Embryonic facial prominence (tissue), 1 donor: Measurements from ENCODE around the gene EVC.

Experiments used
- DNase-seq: peaks from one replicate; pipeline ENCODE4 v3.0.0-alpha.2; 2016; ENCODE audit errors: extremely low spot score

Gene EVC

GRCh38 chr4:5710961-5711478 lies at the start of gene EVC:
TSS of gene EVC (plus strand) at chr4:5711201. CDS start at chr4:5711381, 180 bp downstream.
- peak; percentile 66 for DNase-seq

GRCh38 chr4:5661237-5661636 lies 49.8 kb upstream of the EVC start:
- no peak for DNase-seq

- DNase-seq = no peak
Measured at GRCh38 chr4:5662555-5662954, 48.4 kb upstream of the EVC start.

- no peak for DNase-seq
Measured at GRCh38 chr4:5664778-5665177, 46.2 kb upstream of the EVC start.

DNA sequence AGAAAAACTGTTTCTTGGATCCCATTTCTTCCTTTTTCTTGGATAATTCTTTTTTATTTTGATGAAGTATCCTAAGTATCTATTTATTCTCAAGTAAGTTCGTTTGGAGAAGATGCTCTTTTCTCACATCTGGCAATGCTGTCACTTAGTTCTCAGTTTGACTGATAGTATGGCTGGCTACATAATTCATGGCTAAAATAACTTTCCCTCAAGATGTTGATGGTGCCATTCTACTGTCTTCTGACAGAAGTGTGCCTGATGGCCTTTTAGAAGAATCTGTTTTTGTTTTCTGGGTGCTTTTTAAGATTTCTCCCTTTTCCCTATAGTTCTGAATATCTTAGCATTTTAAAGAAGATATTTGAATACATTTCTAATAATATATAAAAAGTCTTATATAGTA lies 44.3 kb upstream of the EVC start:
- DNase-seq = no peak

DNA sequence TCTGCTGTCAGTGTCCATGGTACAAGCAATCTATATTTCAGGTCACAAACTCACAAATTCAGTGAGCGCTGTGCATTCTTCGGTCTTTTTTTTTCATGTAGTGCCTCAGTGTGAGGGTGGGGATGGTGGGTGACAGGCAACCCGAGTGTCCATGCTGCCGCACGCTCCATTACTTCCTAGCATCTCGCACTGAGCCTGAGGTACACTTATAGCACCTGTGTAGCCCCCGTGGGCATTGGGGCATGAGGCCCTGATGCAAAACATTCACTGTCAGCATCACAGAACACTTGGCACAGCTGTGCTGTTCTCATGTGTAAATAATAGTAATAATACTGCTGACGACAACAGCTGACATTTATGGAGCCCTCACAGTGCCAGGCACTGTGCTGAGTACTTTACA lies 34.2 kb upstream of the EVC start:
- no peak for DNase-seq

GRCh38 chr4:5678977-5679376 lies 32.0 kb upstream of the EVC start:
- DNase-seq = no peak

GRCh38 chr4:5683566-5683965 lies 27.4 kb upstream of the EVC start:
- no peak for DNase-seq

GRCh38 chr4:5685296-5685695 lies 25.7 kb upstream of the EVC start:
- DNase-seq = no peak

GRCh38 chr4:5686338-5686737 lies 24.7 kb upstream of the EVC start:
- DNase-seq = no peak

- DNase-seq = no peak
Measured at GRCh38 chr4:5689065-5689464, 21.9 kb upstream of the EVC start.

- no peak for DNase-seq
Measured at GRCh38 chr4:5691491-5692132, 19.4 kb upstream of the EVC start.

GRCh38 chr4:5693871-5694270 lies 17.1 kb upstream of the EVC start:
- no peak for DNase-seq

DNA sequence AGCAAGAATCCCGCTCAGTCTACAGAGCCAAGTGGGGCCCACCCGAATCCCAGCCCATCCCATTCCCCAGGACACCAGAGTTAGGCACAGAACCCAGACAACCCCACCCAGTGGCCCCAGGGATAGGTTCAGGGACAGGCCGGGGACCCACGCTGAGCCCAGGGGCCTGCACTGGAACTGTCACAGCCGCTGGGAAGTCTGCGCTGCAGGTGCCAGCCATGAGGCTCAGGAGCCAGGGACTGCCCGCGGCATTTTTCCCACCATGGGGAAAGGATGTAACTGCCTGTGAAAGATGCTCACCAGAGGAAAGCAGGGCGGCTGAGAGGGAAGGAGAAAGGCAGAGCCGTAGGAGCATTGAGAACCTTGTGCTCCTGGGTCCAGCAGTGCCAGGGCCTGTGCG lies 14.7 kb upstream of the EVC start:
- no peak for DNase-seq

DNA sequence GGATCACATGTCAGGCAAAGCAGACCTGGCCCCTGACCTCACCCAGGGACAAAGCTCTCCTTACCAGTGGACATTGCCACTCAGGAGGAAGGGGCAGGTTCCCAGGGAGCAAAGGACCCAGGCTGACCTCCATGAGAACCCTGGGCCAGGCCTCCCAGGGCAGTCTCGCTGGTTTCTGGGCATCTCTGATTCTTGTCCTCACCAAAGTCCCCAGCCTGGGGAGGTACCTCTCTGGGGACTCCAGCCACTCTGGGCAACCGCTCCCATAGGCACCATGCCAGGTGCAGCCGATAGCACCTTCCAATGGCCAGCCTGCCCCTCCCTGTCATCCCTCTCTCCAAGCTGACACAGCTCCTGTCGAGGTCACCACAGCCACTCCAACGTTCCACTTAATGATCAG lies 10.5 kb upstream of the EVC start:
- no peak for DNase-seq

DNA sequence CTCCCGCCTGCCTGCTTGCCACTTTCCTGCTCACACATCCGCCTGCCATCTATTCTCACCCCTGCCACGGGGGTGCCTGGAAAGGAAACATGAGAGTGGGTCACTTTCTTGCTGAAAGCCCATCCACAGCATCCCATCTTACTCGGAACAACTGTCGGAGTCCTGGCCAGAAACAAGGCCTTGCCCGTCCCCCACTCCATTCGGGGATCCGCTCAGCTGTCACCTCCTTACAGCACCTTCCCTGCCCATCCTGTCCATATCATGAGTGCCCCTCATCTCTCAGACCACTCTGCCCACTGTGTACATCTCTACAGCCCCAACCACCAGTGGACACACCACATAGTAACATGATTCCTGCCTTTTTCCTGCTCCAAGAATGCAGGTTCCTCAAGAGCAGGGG lies 9.0 kb upstream of the EVC start:
- DNase-seq = no peak

DNA sequence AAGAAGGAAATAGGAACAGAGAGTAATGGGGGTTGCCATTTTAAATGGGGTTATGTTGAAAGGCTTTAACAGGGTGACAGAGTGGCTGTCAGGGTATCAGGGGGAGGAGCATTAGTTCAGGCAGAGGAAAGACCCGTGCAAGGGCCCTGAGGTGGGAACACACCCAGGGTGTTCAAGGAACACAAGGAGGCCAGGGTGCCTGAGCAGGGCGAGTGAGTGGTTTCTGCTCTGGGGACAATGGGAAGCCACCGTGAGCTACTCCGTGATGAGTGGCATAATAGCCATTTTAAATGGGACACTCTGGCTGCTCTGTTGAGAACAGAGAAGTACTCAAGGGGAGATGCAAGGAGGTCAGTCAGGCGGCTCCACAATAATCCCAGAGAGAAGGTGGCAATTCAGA lies 7.2 kb upstream of the EVC start:
- no peak for DNase-seq

- no peak for DNase-seq
Measured at GRCh38 chr4:5704276-5704675, 6.7 kb upstream of the EVC start.

DNA sequence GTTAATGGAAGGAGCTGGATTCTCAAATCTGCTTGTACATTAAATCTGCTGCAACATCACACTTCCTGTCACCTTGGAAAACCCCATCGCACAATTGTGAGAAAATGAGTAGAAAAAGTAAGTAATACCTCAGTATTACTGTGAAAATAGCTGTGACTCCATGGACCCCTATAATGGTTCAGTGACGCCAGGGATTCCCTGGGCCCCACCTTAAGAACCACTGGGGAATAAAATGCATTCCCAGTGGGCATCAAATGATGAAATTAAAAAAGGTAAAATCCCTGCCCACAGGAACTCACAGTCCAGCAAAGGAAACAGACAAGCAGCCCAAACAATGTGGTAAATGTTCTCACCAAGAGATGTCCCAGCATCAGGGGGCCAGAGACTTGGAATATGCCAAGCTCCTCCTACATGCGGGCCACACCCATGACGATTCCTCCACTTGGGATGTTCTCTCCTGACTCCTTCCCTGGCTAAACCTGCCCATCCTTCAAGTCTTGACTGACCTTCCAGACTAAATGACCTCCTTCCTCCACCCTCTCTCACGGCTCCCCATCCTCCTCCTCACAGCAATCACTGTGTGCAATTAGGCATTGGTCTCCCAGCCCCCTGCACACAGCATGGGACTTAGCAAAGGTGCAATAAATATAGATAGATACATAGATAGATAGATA lies 5.2 kb upstream of the EVC start:
- no peak for DNase-seq

DNA sequence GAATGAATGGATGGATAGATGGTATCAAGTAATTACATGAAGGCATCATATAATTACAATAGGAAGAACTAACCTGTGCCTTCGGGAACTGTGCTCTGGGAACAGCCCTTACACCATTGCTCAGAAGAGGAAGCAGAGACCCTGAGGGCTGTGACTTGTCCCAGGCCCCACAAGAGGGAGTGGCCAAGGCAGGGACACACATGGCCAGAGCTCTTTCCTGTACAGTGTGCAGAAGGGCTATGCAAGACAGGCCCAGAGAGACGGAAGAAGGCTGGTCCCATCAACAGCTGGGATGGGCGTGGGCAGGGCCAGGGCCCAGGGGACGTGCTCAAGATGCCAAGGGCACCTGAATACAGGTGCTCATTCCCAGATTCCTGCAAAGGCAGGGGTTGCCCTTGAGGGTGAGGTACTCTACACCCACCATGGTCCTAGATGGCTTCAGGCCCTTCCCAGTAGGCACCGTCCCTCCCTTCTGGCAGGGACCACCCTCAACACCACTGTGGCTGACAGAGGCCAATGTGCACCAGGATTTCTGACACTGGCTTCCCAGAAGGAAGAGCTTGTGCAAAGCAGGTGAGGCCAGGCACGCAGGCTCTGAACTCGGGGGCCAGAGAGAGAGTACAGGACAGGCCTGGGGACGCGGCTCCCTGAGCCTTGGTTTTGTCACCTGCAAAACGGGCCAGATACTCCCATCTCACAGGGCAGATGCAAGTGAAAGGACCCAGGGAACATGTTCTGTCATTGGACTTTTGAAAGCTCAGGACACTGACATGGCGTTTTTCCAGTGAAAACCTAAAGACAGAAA lies 4.3 kb upstream of the EVC start:
- DNase-seq = no peak

DNA sequence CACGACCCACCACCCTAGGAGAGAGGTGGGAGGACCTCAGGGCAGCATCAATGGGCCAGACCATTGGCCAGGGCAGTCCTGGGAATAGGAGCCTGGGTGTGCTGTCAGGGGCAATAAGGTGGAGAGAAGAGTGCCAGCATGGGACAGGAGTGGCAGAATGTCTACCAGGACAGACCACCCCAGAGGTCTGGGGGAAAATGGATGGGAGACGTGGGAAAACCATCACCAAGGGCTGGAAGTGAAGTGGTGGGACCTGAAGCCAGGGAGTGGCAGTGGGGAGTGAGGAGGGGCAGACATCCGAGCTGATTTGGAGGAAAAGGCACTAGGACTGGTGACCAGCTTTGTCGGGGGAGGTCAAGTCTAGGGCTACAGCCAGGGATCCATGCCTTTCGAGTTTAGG lies 3.6 kb upstream of the EVC start:
- DNase-seq = no peak

DNA sequence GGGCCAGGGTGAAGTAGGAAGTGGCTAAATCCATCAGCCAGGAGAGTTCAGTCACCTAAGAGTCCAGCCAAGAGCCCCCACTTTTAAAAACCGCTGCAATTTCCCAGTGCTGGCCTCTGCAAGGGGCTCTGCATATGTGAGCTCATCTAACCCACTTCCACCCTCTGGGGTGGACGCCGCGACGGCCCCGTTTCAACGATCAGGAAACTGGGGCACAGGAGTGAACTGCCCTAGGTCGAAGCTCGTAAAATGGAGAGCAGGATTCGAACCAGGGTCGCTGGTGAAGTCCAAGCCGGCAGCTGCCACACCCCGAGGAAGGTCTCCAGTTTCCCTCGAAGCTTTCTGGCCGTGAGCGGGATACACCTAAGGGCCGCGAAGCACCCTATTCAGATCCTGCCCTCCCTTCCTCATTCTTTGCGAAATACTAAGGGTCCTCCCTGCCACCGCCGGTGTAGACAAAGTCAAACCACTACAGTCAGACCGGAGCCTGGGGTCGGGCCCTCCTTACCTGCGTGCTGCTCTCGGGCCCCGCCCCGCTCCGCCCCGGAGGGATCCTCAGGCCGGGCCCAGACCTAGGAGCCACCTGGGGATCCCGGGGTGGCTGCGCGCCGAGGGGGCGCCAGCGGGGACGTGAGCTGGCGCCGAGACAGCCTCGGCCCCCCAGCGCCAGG lies 3.1 kb upstream of the EVC start:
- DNase-seq = no peak
